ENCODE results near the gene ATP11B.

Gene ATP11B

GRCh38 chr3:182879031-182879611 is 85.8 kb downstream of the ATP11B start:
- TF ChIP-seq CTCF (IDR thresholded peaks at IDR 0.05): no peak
- H3K4me3 ChIP-seq: no peak overlapping the region
- DNase-seq (ENCODE audit: low spot score): no peak
- no peak overlapping the region for H3K27ac ChIP-seq

GRCh38 chr3:182886497-182886896 is 93.2 kb downstream of the ATP11B start:
- Histone ChIP-seq H3K27ac (no peak overlapping the region), H3K4me3 (no peak overlapping the region)
- DNase-seq (ENCODE audit: low spot score): no peak
- TF ChIP-seq CTCF (IDR thresholded peaks at IDR 0.05): no peak

GRCh38 chr3:182889948-182890629 is 96.8 kb downstream of the ATP11B start:
- no peak overlapping the region for H3K27ac ChIP-seq
- DNase-seq (ENCODE audit: low spot score): no peak
- no peak overlapping the region for H3K4me3 ChIP-seq
- no peak for TF ChIP-seq CTCF (IDR thresholded peaks at IDR 0.05)

- H3K4me3 ChIP-seq: no peak overlapping the region
- H3K27ac ChIP-seq: no peak overlapping the region
- no peak for TF ChIP-seq CTCF (IDR thresholded peaks at IDR 0.05)
- no peak for DNase-seq (ENCODE audit: low spot score)
Measured at GRCh38 chr3:182891364-182891763, 98.1 kb downstream of the ATP11B start.

GRCh38 chr3:182892226-182892625 is 98.9 kb downstream of the ATP11B start:
- no peak overlapping the region for H3K4me3 ChIP-seq
- no peak for DNase-seq (ENCODE audit: low spot score)
- no peak overlapping the region for H3K27ac ChIP-seq
- no peak for TF ChIP-seq CTCF (IDR thresholded peaks at IDR 0.05)

- no peak overlapping the region for H3K27ac ChIP-seq
- no peak overlapping the region for H3K4me3 ChIP-seq
- no peak for TF ChIP-seq CTCF (IDR thresholded peaks at IDR 0.05)
- DNase-seq (ENCODE audit: low spot score): no peak
Measured at GRCh38 chr3:182895513-182896112, 102.3 kb downstream of the ATP11B start.

GRCh38 chr3:182896553-182896952 is 103.2 kb downstream of the ATP11B start:
- H3K4me3 ChIP-seq: no peak overlapping the region
- DNase-seq (ENCODE audit: low spot score): no peak
- no peak for TF ChIP-seq CTCF (IDR thresholded peaks at IDR 0.05)
- H3K27ac ChIP-seq: no peak overlapping the region

Measured in coronary artery (tissue), 2 donors.